ENCODE results near the gene HTRA3.

The HTRA3 gene

GRCh38 chr4:8237256-8237989 is 32.1 kb upstream of the HTRA3 start:
- Histone ChIP-seq H3K4me3 (no peak overlapping the region), H3K9me3 (ENCODE audit: low read depth, low read length) (no peaks in the 10 kb centered on the region), H3K27ac (no peak overlapping the region), H3K36me3 (ENCODE audit: insufficient read depth, low read length) (no peaks in the 10 kb centered on the region), H3K9ac (ENCODE audit: insufficient read length) (no peak overlapping the region)
- no peak for TF ChIP-seq EZH2 (IDR thresholded peaks at IDR 0.05)
- DNase-seq (ENCODE audit: low read depth, low spot score): no peak

- no peak for DNase-seq (ENCODE audit: low read depth, low spot score)
- H3K4me3 ChIP-seq: no peak overlapping the region
- no peaks in the 10 kb centered on the region for H3K36me3 ChIP-seq (ENCODE audit: insufficient read depth, low read length)
- no peak overlapping the region for H3K9ac ChIP-seq (ENCODE audit: insufficient read length)
- no peaks in the 10 kb centered on the region for H3K9me3 ChIP-seq (ENCODE audit: low read depth, low read length)
- no peak overlapping the region for H3K27ac ChIP-seq
- TF ChIP-seq POLR2AphosphoS5 (IDR thresholded peaks at IDR 0.05; ENCODE audit: borderline replicate concordance, low read depth, low read length) (no peak), EZH2 (IDR thresholded peaks at IDR 0.05) (no peak)
Observed at GRCh38 chr4:8238036-8238511, 31.5 kb upstream of the HTRA3 start.

GRCh38 chr4:8238515-8239053 is 31.0 kb upstream of the HTRA3 start:
- H3K36me3 ChIP-seq (ENCODE audit: insufficient read depth, low read length): no peaks in the 10 kb centered on the region
- H3K9me3 ChIP-seq (ENCODE audit: low read depth, low read length): no peaks in the 10 kb centered on the region
- no peak overlapping the region for H3K27ac ChIP-seq
- TF ChIP-seq EZH2 (IDR thresholded peaks at IDR 0.05): no peak
- no peak for TF ChIP-seq POLR2AphosphoS5 (IDR thresholded peaks at IDR 0.05; ENCODE audit: borderline replicate concordance, low read depth, low read length)
- no peak for TF ChIP-seq FOXP2 (optimal IDR thresholded peaks at IDR 0.05; ENCODE audit: control extremely low read depth, extremely low read length, insufficient read depth)
- H3K9ac ChIP-seq (ENCODE audit: insufficient read length): no peak overlapping the region
- H3K4me3 ChIP-seq: no peak overlapping the region
- no peak for DNase-seq (ENCODE audit: low read depth, low spot score)

GRCh38 chr4:8239226-8239625 is 30.3 kb upstream of the HTRA3 start:
- no peak overlapping the region for H3K4me3 ChIP-seq
- DNase-seq (ENCODE audit: low read depth, low spot score): no peak
- TF ChIP-seq FOXP2 (optimal IDR thresholded peaks at IDR 0.05; ENCODE audit: control extremely low read depth, extremely low read length, insufficient read depth) (no peak), POLR2AphosphoS5 (IDR thresholded peaks at IDR 0.05; ENCODE audit: borderline replicate concordance, low read depth, low read length) (no peak), EZH2 (IDR thresholded peaks at IDR 0.05) (no peak)
- no peaks in the 10 kb centered on the region for H3K9me3 ChIP-seq (ENCODE audit: low read depth, low read length)
- no peak overlapping the region for H3K9ac ChIP-seq (ENCODE audit: insufficient read length)
- H3K36me3 ChIP-seq (ENCODE audit: insufficient read depth, low read length): no peaks in the 10 kb centered on the region
- H3K27ac ChIP-seq: no peak overlapping the region

GRCh38 chr4:8239661-8240060 is 29.9 kb upstream of the HTRA3 start:
- H3K9me3 ChIP-seq (ENCODE audit: low read depth, low read length): no peaks in the 10 kb centered on the region
- H3K36me3 ChIP-seq (ENCODE audit: insufficient read depth, low read length): no peaks in the 10 kb centered on the region
- no peak for TF ChIP-seq EZH2 (IDR thresholded peaks at IDR 0.05)
- no peak overlapping the region for H3K9ac ChIP-seq (ENCODE audit: insufficient read length)
- no peak overlapping the region for H3K4me3 ChIP-seq
- no peak for DNase-seq (ENCODE audit: low read depth, low spot score)
- H3K27ac ChIP-seq: no peak overlapping the region

- TF ChIP-seq EZH2 (IDR thresholded peaks at IDR 0.05) (no peak), POLR2AphosphoS5 (IDR thresholded peaks at IDR 0.05; ENCODE audit: borderline replicate concordance, low read depth, low read length) (no peak), FOXP2 (optimal IDR thresholded peaks at IDR 0.05; ENCODE audit: control extremely low read depth, extremely low read length, insufficient read depth) (no peak)
- no peaks in the 10 kb centered on the region for H3K36me3 ChIP-seq (ENCODE audit: insufficient read depth, low read length)
- H3K9ac ChIP-seq (ENCODE audit: insufficient read length): no peak overlapping the region
- H3K27ac ChIP-seq: no peak overlapping the region
- no peak overlapping the region for H3K4me3 ChIP-seq
- no peaks in the 10 kb centered on the region for H3K9me3 ChIP-seq (ENCODE audit: low read depth, low read length)
- no peak for DNase-seq (ENCODE audit: low read depth, low spot score)
Observed at GRCh38 chr4:8240211-8241041, 29.1 kb upstream of the HTRA3 start.

GRCh38 chr4:8241211-8241779 is 28.3 kb upstream of the HTRA3 start:
- Histone ChIP-seq H3K9me3 (ENCODE audit: low read depth, low read length) (no peaks in the 10 kb centered on the region), H3K9ac (ENCODE audit: insufficient read length) (no peak overlapping the region), H3K4me3 (no peak overlapping the region), H3K27ac (no peak overlapping the region), H3K36me3 (ENCODE audit: insufficient read depth, low read length) (no peaks in the 10 kb centered on the region)
- no peak for DNase-seq (ENCODE audit: low read depth, low spot score)
- TF ChIP-seq FOXP2 (optimal IDR thresholded peaks at IDR 0.05; ENCODE audit: control extremely low read depth, extremely low read length, insufficient read depth): no peak

- Histone ChIP-seq H3K27ac (no peak overlapping the region), H3K9me3 (ENCODE audit: low read depth, low read length) (no peaks in the 10 kb centered on the region), H3K9ac (ENCODE audit: insufficient read length) (no peak overlapping the region), H3K36me3 (ENCODE audit: insufficient read depth, low read length) (no peaks in the 10 kb centered on the region), H3K4me3 (no peak overlapping the region)
- TF ChIP-seq EZH2 (IDR thresholded peaks at IDR 0.05) (no peak), FOXP2 (optimal IDR thresholded peaks at IDR 0.05; ENCODE audit: control extremely low read depth, extremely low read length, insufficient read depth) (no peak), POLR2AphosphoS5 (IDR thresholded peaks at IDR 0.05; ENCODE audit: borderline replicate concordance, low read depth, low read length) (no peak)
- DNase-seq (ENCODE audit: low read depth, low spot score): no peak
Observed at GRCh38 chr4:8241895-8242696, 27.5 kb upstream of the HTRA3 start.
